SK-N-SH treated with all-trans-retinoic acid at 6 μM for 48 hours (cell line): ENCODE measurements around the gene B3GNT9.

Source experiments
- ARNTL ChIP-seq: fragments of 450-650 bp; formaldehyde crosslinking; IDR thresholded peaks from 2 replicates; pipeline ENCODE4 v1.5.0; 2020; ENCODE audit warnings: low read depth, mild to moderate bottlenecking, moderate library complexity, borderline replicate concordance
- CSDC2 ChIP-seq: fragments of 250-450 bp; sonication (Bioruptor Pico); IDR thresholded peaks from 2 replicates; pipeline ENCODE4 v1.5.0; 2020; ENCODE audit warnings: mild to moderate bottlenecking, moderate library complexity
- GLIS3 ChIP-seq: fragments of 250-450 bp; sonication (Bioruptor Pico); IDR thresholded peaks from 2 replicates; pipeline ENCODE4 v1.5.0; 2020; ENCODE audit warnings: mild to moderate bottlenecking, moderate library complexity
- TOX ChIP-seq: fragments of 250-450 bp; sonication (Bioruptor Pico); IDR thresholded peaks from 2 replicates; pipeline ENCODE4 v1.8.0; 2021; ENCODE audit warnings: mild to moderate bottlenecking, moderate library complexity, borderline replicate concordance
- ZFP30 ChIP-seq: fragments of 450-650 bp; formaldehyde crosslinking; IDR thresholded peaks from 2 replicates; pipeline ENCODE4 v1.5.0; 2022; ENCODE audit warnings: mild to moderate bottlenecking, moderate library complexity
- ZNF70 ChIP-seq: fragments of 450-650 bp; formaldehyde crosslinking; IDR thresholded peaks from 2 replicates; pipeline ENCODE4 v1.5.0; 2020; ENCODE audit warnings: mild to moderate bottlenecking, moderate library complexity
- TF ChIP-seq, protein P1 (sequence below): fragments of 250-450 bp; sonication (Bioruptor Pico); IDR thresholded peaks from 2 replicates; pipeline ENCODE4 v1.5.0; 2020; ENCODE audit warnings: mild to moderate bottlenecking, moderate library complexity
- TF ChIP-seq, protein P2 (sequence below): fragments of 250-450 bp; sonication (Bioruptor Pico); IDR thresholded peaks from 2 replicates; pipeline ENCODE4 v1.8.0; 2020; ENCODE audit warnings: mild to moderate bottlenecking, moderate library complexity, borderline replicate concordance

GRCh38 chr16:67108489-67108888 is 42.3 kb downstream of the B3GNT9 start:
- no peak for TF ChIP-seq ZFP30 (CRISPR knock-in tag)
- TF ChIP-seq TOX = no peak
- TF ChIP-seq ARNTL (CRISPR knock-in tag) = no peak
- TF ChIP-seq, protein P1, sequence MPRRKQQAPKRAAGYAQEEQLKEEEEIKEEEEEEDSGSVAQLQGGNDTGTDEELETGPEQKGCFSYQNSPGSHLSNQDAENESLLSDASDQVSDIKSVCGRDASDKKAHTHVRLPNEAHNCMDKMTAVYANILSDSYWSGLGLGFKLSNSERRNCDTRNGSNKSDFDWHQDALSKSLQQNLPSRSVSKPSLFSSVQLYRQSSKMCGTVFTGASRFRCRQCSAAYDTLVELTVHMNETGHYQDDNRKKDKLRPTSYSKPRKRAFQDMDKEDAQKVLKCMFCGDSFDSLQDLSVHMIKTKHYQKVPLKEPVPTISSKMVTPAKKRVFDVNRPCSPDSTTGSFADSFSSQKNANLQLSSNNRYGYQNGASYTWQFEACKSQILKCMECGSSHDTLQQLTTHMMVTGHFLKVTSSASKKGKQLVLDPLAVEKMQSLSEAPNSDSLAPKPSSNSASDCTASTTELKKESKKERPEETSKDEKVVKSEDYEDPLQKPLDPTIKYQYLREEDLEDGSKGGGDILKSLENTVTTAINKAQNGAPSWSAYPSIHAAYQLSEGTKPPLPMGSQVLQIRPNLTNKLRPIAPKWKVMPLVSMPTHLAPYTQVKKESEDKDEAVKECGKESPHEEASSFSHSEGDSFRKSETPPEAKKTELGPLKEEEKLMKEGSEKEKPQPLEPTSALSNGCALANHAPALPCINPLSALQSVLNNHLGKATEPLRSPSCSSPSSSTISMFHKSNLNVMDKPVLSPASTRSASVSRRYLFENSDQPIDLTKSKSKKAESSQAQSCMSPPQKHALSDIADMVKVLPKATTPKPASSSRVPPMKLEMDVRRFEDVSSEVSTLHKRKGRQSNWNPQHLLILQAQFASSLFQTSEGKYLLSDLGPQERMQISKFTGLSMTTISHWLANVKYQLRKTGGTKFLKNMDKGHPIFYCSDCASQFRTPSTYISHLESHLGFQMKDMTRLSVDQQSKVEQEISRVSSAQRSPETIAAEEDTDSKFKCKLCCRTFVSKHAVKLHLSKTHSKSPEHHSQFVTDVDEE = no peak
- no peak for TF ChIP-seq GLIS3
- TF ChIP-seq ZNF70 = no peak
- TF ChIP-seq, protein P2, sequence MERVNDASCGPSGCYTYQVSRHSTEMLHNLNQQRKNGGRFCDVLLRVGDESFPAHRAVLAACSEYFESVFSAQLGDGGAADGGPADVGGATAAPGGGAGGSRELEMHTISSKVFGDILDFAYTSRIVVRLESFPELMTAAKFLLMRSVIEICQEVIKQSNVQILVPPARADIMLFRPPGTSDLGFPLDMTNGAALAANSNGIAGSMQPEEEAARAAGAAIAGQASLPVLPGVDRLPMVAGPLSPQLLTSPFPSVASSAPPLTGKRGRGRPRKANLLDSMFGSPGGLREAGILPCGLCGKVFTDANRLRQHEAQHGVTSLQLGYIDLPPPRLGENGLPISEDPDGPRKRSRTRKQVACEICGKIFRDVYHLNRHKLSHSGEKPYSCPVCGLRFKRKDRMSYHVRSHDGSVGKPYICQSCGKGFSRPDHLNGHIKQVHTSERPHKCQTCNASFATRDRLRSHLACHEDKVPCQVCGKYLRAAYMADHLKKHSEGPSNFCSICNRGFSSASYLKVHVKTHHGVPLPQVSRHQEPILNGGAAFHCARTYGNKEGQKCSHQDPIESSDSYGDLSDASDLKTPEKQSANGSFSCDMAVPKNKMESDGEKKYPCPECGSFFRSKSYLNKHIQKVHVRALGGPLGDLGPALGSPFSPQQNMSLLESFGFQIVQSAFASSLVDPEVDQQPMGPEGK = no peak
- no peak for TF ChIP-seq CSDC2 (CRISPR knock-in tag)
